B cell (primary cell): ENCODE results near the gene TBC1D10A. TPM values are rescaled to one million over a fixed set of nuclear protein-coding genes. Genes with fewer than 3 reads are reported as not detected.

ENCODE experiments used
- ATAC-seq: fragments of 200-7000 bp; cut with Tn5 transposase; one replicate; pipeline ENCODE4 v1.10.0; 2021; ENCODE audit warnings: low read depth, mild to moderate bottlenecking, moderate number of reproducible peaks, moderate library complexity
- CTCF ChIA-PET: fragments of 350-600 bp; sonication (Branson Sonifier 250); formaldehyde crosslinking; loops from one replicate; lab custom pipeline; 2021; ENCODE audit warnings: antibody characterized with exemption, inconsistent platforms; lab: Charles Lee
- POLR2A ChIA-PET: fragments of 350-600 bp; sonication (Branson Sonifier 250); formaldehyde crosslinking; loops from one replicate; lab custom pipeline; 2021; ENCODE audit warnings: antibody characterized with exemption; lab: Charles Lee
- DNase-seq: peaks from one replicate; pipeline ENCODE4 v3.0.0; 2013
- H2AFZ ChIP-seq: 2 replicates; pipeline ENCODE4 v1.6.1; 2012; ENCODE audit warnings: mild to moderate bottlenecking, low read depth, low read length; ENCODE audit not compliant: insufficient read depth, poor library complexity, severe bottlenecking
- H3K27ac ChIP-seq, 2 donors: 1 replicate in 1 of 2; 2 replicates in 1 of 2; pipeline ENCODE4 v1.5.1; 2012 to 2013; ENCODE audit warnings: low read length in 2 of 2, mild to moderate bottlenecking in 2 of 2, moderate library complexity in 1 of 2
- H3K27me3 ChIP-seq, 4 experiments: fragments of 200-600 bp in 1 of 4; sonication (generic) in 1 of 4; replicated peaks in 1 of 4; 1 replicate in 2 of 4; 2 replicates in 2 of 4; pipeline versions ENCODE4 v1.6.1 to v1.7.0; 2013 to 2016; ENCODE audit warnings: low read length in 3 of 4, mild to moderate bottlenecking in 2 of 4, mixed read lengths in 1 of 4, moderate library complexity in 1 of 4; ENCODE audit not compliant: insufficient read depth in 4 of 4, control insufficient read depth in 3 of 4; ENCODE audit errors: control extremely low read depth in 1 of 4
- H3K36me3 ChIP-seq, 2 experiments: replicated peaks in 1 of 2; 1 replicate in 1 of 2; 2 replicates in 1 of 2; pipeline versions ENCODE4 v1.6.1 to v1.7.1; 2013; ENCODE audit warnings: low read length in 1 of 2; ENCODE audit not compliant: insufficient read depth in 2 of 2, control insufficient read depth in 1 of 2; ENCODE audit errors: control extremely low read depth in 1 of 2, extremely low read depth in 1 of 2
- H3K4me1 ChIP-seq, 2 donors: fragments of 200-600 bp in 1 of 2; sonication (generic) in 1 of 2; 1 replicate in 1 of 2; 2 replicates in 1 of 2; pipeline versions ENCODE4 v1.5.1 to v1.6.1; 2013 to 2017; ENCODE audit warnings: low read length in 2 of 2; ENCODE audit not compliant: control insufficient read depth in 2 of 2, insufficient read depth in 2 of 2
- H3K4me2 ChIP-seq: replicated peaks from 2 replicates; pipeline ENCODE3; 2012; ENCODE audit warnings: mild to moderate bottlenecking, low read depth, low read length; ENCODE audit not compliant: poor library complexity, severe bottlenecking
- H3K4me3 ChIP-seq, 5 experiments: fragments of 200-600 bp in 1 of 5; sonication (generic) in 1 of 5; 1 replicate in 3 of 5; 2 replicates in 2 of 5; pipeline versions ENCODE4 v1.5.1 to v1.7.0; 2011 to 2016; ENCODE audit warnings: low read length in 4 of 5, mild to moderate bottlenecking in 4 of 5, low read depth in 2 of 5, control low read depth in 1 of 5, moderate library complexity in 1 of 5; ENCODE audit not compliant: insufficient read depth in 1 of 5; ENCODE audit errors: control extremely low read depth in 1 of 5, extremely low read depth in 1 of 5
- H3K79me2 ChIP-seq: fragments of 200-600 bp; sonication (generic); one replicate; pipeline ENCODE4 v1.6.0; 2016; ENCODE audit warnings: low read length; ENCODE audit not compliant: control insufficient read depth, insufficient read depth
- H3K9ac ChIP-seq: fragments of 200-600 bp; sonication (generic); 2 replicates; pipeline ENCODE4 v1.6.1; 2017; ENCODE audit warnings: mild to moderate bottlenecking, low read length, moderate library complexity
- H3K9me3 ChIP-seq, 3 donors: one replicate each; pipeline versions ENCODE4 v1.6.1 to v1.7.1; 2013; ENCODE audit warnings: low read length in 2 of 3; ENCODE audit not compliant: control insufficient read depth in 2 of 3, insufficient read depth in 1 of 3; ENCODE audit errors: control extremely low read depth in 1 of 3
- H4K20me1 ChIP-seq: 2 replicates; pipeline ENCODE4 v1.6.0; 2012; ENCODE audit warnings: mild to moderate bottlenecking, low read length; ENCODE audit not compliant: insufficient read depth, control insufficient read depth, poor library complexity, severe bottlenecking
- H3K27ac Mint-ChIP-seq: one replicate; pipeline ENCODE4 v1.8.0; 2021; ENCODE audit warnings: mixed read lengths
- H3K27me3 Mint-ChIP-seq: one replicate; pipeline ENCODE4 v1.8.0; 2021; ENCODE audit warnings: mixed read lengths
- H3K4me1 Mint-ChIP-seq: one replicate; pipeline ENCODE4 v1.8.0; 2021; ENCODE audit warnings: mixed read lengths
- H3K4me3 Mint-ChIP-seq: one replicate; pipeline ENCODE4 v1.8.0; 2021; ENCODE audit warnings: mixed read lengths
- H3K9me3 Mint-ChIP-seq: one replicate; pipeline ENCODE4 v1.8.0; 2022; ENCODE audit warnings: mixed read lengths; ENCODE audit not compliant: insufficient read depth
- EZH2 ChIP-seq: IDR thresholded peaks from 2 replicates; pipeline ENCODE4 v1.6.1; 2012; ENCODE audit warnings: borderline replicate concordance, low read depth, mild to moderate bottlenecking, moderate library complexity, low read length; ENCODE audit not compliant: insufficient read depth, poor library complexity, severe bottlenecking
- WGBS: methylation state at CpG from one replicate; pipeline ENCODE4 v1.1.5; 2013; ENCODE audit warnings: missing lambda C conversion rate; ENCODE audit not compliant: insufficient coverage; 5-methylcytosine and 5-hydroxymethylcytosine counted together
- intact Hi-C: fragments of 100-400 bp; cut with micrococcal nuclease; formaldehyde crosslinking; loops from one replicate; pipeline ENCODE4 v1.10.0; 2022
- polyA plus RNA-seq: library from polyadenylated mRNA; depleted of rRNA; stranded (reverse); fragments of >200 nt; gene quantifications from 2 replicates; pipeline ENCODE4 v1.2.3, GENCODE V29; 2012
- total RNA-seq, 2 donors: library from RNA; stranded (reverse); fragments of 120-200 nt in 1 of 2; gene quantifications; 1 replicate in 1 of 2; 2 replicates in 1 of 2; pipeline versions ENCODE4 v1.2.3 to v1.2.4, GENCODE V29; 2013 to 2022
- TF ChIP-seq, protein P1 (sequence below): fragments of 200-600 bp; IDR thresholded peaks from one replicate; pipeline ENCODE4 v1.8.0; 2022; ENCODE audit warnings: antibody characterized with exemption, mild to moderate bottlenecking

The TBC1D10A gene
- total and polyA plus RNA-seq, 2 donors (not counting 1 experiment from before 2014, with no cell fraction given): 45.2 to 58.4 TPM

DNA sequence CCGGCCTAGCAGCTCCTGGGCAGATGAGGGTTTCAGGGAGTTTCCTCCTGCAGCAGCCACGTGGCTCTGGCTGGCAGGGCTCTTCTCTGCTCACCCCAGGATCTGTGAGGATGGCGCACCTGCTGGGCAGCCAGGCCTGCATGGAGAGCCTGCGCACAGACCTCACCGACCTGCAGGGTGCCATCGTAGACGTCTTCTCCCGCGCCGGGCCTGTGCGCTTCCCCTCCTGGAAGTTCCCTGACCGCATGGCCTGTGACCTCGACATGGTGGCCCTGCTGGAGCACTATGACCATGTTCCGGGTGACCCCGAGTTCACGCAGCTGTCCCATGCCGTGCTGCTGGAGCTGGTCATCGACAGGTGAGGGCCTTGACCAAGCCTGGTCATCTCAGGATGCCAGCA is 39.1 kb upstream of the TBC1D10A start:
- Mint-ChIP-seq H3K27ac (no peak overlapping the region), H3K9me3 (no peaks in the 10 kb centered on the region), H3K27me3 (no peaks in the 10 kb centered on the region), H3K4me3 (no peak overlapping the region), H3K4me1 (no peaks in the 10 kb centered on the region)
- CTCF ChIA-PET: interaction anchor here (2.0 kb wide), 1 partner anchor 78 kb away, joined by 6 read pairs; the partner anchor contains the start of gene CASTOR1
- Histone ChIP-seq H3K4me1 (no peaks in the 10 kb centered on the region), H3K4me2 (no peak overlapping the region), H3K27ac (no peak overlapping the region), H3K27me3 (no peaks in the 10 kb centered on the region), H3K36me3 (no peaks in the 10 kb centered on the region), H4K20me1 (no peaks in the 10 kb centered on the region), H3K9ac (no peak overlapping the region), H2AFZ (no peak overlapping the region), H3K79me2 (no peaks in the 10 kb centered on the region), H3K4me3 (no peak overlapping the region), H3K9me3 (no peaks in the 10 kb centered on the region)
- intact Hi-C loops: no loop called here
- no peak for ATAC-seq
- TF ChIP-seq, protein P1, sequence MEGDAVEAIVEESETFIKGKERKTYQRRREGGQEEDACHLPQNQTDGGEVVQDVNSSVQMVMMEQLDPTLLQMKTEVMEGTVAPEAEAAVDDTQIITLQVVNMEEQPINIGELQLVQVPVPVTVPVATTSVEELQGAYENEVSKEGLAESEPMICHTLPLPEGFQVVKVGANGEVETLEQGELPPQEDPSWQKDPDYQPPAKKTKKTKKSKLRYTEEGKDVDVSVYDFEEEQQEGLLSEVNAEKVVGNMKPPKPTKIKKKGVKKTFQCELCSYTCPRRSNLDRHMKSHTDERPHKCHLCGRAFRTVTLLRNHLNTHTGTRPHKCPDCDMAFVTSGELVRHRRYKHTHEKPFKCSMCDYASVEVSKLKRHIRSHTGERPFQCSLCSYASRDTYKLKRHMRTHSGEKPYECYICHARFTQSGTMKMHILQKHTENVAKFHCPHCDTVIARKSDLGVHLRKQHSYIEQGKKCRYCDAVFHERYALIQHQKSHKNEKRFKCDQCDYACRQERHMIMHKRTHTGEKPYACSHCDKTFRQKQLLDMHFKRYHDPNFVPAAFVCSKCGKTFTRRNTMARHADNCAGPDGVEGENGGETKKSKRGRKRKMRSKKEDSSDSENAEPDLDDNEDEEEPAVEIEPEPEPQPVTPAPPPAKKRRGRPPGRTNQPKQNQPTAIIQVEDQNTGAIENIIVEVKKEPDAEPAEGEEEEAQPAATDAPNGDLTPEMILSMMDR: no peak
- no peak for TF ChIP-seq EZH2
- DNase-seq: no peak
- 95% methylated on average over 18 of the region's 18 CpGs for WGBS
- POLR2A ChIA-PET: no interaction called here

DNA sequence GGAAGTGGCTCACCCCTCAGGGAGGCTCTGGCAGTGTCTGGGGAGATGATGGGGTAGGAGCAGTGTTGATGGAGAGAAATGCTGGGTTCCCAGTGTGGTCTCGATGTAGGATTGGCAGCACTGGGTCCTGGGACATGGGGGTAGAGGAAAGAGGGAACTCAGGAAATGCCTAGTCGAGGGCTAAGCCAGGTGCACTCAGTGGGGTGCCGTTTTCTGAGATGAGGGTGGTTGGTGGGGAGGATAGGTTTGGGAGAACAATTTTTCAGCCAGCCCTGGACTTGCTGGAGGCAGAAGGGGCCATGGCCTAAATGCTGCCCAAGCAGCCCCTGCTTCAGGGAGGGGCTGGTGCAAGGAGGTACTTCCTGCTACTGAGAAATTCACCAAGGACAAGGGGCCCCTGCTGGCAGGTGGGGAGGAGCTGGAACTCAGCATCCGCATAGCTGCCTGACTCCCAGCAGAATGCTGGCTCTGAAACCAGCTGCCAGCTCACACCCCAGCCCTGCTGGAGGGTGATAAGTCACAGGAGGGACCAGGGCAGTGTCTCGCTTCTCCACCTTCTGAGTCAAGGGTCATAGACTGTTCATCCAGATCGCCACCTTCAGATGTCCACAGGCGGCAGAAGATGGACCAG is 36.0 kb upstream of the TBC1D10A start:
- no peak overlapping the region for H3K4me3 Mint-ChIP-seq
- DNase-seq: no peak
- peaks cover 6% of the 10 kb centered on the region for H3K79me2 ChIP-seq
- POLR2A ChIA-PET: no interaction called here
- H3K27me3 ChIP-seq: no peaks in the 10 kb centered on the region
- H3K27ac Mint-ChIP-seq: no peak overlapping the region
- no peak overlapping the region for H3K4me2 ChIP-seq
- no peak overlapping the region for H2AFZ ChIP-seq
- no peaks in the 10 kb centered on the region for H3K4me1 ChIP-seq
- TF ChIP-seq EZH2: no peak
- TF ChIP-seq, protein P1: no peak
- peaks cover 3% of the 10 kb centered on the region for H3K4me1 Mint-ChIP-seq
- peaks cover 3% of the 10 kb centered on the region for H4K20me1 ChIP-seq
- no peak overlapping the region for H3K9ac ChIP-seq
- 76% methylated on average over 7 of the region's 7 CpGs for WGBS
- intact Hi-C loops: no loop called here
- no peaks in the 10 kb centered on the region for H3K9me3 ChIP-seq
- H3K27ac ChIP-seq: no peak overlapping the region
- no peaks in the 10 kb centered on the region for H3K9me3 Mint-ChIP-seq
- CTCF ChIA-PET: interaction anchor here (1.2 kb wide), 2 partner anchors 13 to 74 kb away, joined by 3 read pairs; no protein-coding TSS in a partner anchor
- H3K27me3 Mint-ChIP-seq: no peaks in the 10 kb centered on the region
- H3K4me3 ChIP-seq: no peak overlapping the region
- ATAC-seq: no peak
- H3K36me3 ChIP-seq: no peaks in the 10 kb centered on the region
